ENCODE results near the gene VSIG10. TPM values are rescaled to one million over a fixed set of nuclear protein-coding genes. Genes with fewer than 3 reads are reported as not detected.
"Not testable (repeated sequence)": the region's sequence is repeated elsewhere in the genome, so short reads cannot be mapped to it uniquely, and the experiment has no call there.

The VSIG10 gene
- total and polyA plus RNA-seq, 3 experiments from 2014 or later: 1.7 to 9.0 (median 7.9) TPM

DNA sequence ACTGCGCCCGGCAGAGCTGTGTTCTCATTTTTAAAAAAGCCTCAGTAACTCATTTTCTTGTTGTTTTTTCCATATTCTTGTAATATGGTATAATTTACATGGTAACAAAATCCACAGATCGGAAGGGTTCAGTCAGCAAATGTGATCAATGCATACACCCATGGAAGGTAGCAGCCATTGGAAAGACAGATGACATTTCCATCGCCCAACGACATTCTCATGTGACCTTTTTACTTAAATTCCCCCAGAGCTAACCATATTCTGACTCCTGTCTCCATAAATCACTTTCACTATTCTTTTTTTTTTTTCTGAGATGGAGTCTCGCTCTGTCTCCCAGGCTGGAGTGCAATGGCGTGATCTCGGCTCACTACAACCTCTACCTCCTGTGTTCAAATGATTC lies 37.0 kb upstream of the VSIG10 start:
- CTCF ChIA-PET: interaction anchor here (1.2 to 1.8 kb wide), 2 partner anchors 20 to 235 kb away, joined by 5 to 8 read pairs; partner anchors contain the start of gene SUDS3
- no peak overlapping the region for H3K4me3 Mint-ChIP-seq
- POLR2A ChIA-PET: interaction anchor here (1.0 kb wide), 1 partner anchor 74 kb away, joined by 3 read pairs; no protein-coding TSS in a partner anchor
- H3K4me1 ChIP-seq (ENCODE audit: insufficient read depth, low read length): peaks cover 12% of the 10 kb centered on the region
- H3K4me3 ChIP-seq (ENCODE audit: low read length): no peak overlapping the region
- H3K27ac ChIP-seq (ENCODE audit: low read depth, low read length): no peak overlapping the region
- H3K4me1 Mint-ChIP-seq: peaks cover 19 to 39% (median 34%) of the 10 kb centered on the region in 3 donors
- DNase-seq: no peak
- H3K9me3 Mint-ChIP-seq: no peaks in the 10 kb centered on the region
- no peaks in the 10 kb centered on the region for H3K27me3 ChIP-seq (ENCODE audit: insufficient read depth, low read length, poor library complexity, severe bottlenecking)
- peaks cover 12% of the 10 kb centered on the region for H3K36me3 ChIP-seq (ENCODE audit: insufficient read depth, low read length)
- no peaks in the 10 kb centered on the region for H3K27me3 Mint-ChIP-seq
- peaks cover 3 to 78% (median 22%) of the 10 kb centered on the region in 3 donors for H3K36me3 Mint-ChIP-seq
- peak overlapping the region in 2 of 8 donors; percentile 27 to 45 for H3K27ac Mint-ChIP-seq
- no peaks in the 10 kb centered on the region for H3K9me3 ChIP-seq (ENCODE audit: low read length)

DNA sequence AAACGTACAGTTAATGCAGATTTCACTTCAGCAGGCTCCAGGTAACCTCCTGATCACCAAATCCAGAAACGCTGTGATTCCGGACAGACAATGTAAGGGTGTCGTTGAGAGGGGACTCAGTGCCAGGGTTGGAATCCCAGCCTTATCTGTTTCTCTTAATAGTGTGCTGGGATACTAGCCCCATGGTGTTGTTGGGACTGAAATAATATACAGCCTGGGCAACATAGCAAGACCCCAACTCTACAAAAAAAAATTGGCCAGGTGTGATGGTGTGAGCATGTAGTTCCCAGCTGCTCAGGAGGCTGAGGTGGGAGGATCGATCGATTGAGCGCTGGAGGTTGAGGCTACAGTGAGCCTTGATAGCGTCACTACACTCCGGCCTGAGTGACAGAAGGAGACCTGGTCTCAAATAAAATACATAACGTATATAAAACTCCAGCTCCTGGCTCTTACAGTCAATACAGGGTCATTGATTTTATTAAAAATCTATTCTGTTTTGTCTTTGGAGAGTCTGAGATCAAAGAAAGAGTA lies 33.4 kb upstream of the VSIG10 start:
- Histone ChIP-seq H3K27ac (ENCODE audit: low read depth, low read length) (no peak overlapping the region), H3K4me3 (ENCODE audit: low read length) (peak overlapping the region; percentile 77), H3K27me3 (ENCODE audit: insufficient read depth, low read length, poor library complexity, severe bottlenecking) (no peaks in the 10 kb centered on the region), H3K4me1 (ENCODE audit: insufficient read depth, low read length) (peaks cover 12% of the 10 kb centered on the region), H3K36me3 (ENCODE audit: insufficient read depth, low read length) (peaks cover 3% of the 10 kb centered on the region), H3K9me3 (ENCODE audit: low read length) (no peaks in the 10 kb centered on the region)
- Mint-ChIP-seq H3K27me3 (no peaks in the 10 kb centered on the region), H3K4me3 (peak overlapping the region; percentile 87 to 98 (median 96)), H3K27ac (peak overlapping the region; percentile 75 to 94 (median 92)), H3K4me1 (peaks cover 22 to 45% (median 40%) of the 10 kb centered on the region in 3 donors), H3K36me3 (peaks cover 0 to 50% (median 13%) of the 10 kb centered on the region in 3 donors), H3K9me3 (no peaks in the 10 kb centered on the region)
- ChIA-PET CTCF (interaction anchor here (0.9 to 3.3 kb wide), 5 partner anchors 17 to 239 kb away, joined by 3 to 25 read pairs (median 3); partner anchors contain the start of gene SUDS3), POLR2A (interaction anchor here (0.6 to 1.0 kb wide), 2 partner anchors 61 to 76 kb away, joined by 4 to 5 read pairs; no protein-coding TSS in a partner anchor)
- no peak for DNase-seq

DNA sequence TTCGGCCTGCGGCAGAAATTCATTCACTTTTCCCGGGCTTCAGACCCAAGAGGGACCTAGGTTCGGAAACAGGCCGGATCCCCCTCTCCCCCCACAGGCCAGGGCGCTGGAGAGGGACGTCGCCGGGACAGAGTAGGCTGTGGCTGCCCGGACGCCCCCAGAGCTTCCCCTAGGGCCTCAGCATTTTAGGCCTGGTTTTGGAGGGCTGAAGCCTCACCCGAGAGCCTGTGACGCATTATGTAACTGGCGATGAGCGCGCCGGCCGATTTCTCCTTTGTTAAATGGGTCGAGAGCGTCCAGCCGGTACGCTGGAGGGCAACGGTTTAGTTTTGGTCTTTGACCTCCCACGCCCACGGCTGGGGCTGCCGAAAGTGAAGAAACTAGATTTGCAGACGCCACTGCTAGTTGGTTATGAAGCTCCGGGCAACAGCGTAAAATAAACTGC lies 32.8 kb upstream of the VSIG10 start:
- POLR2A ChIA-PET: interaction anchor here (0.6 to 1.8 kb wide), 8 partner anchors 15 to 236 kb away, joined by 3 to 11 read pairs (median 4); partner anchors contain the start of genes TAOK3 and WSB2
- no peaks in the 10 kb centered on the region for H3K27me3 ChIP-seq (ENCODE audit: insufficient read depth, low read length, poor library complexity, severe bottlenecking)
- H3K27me3 Mint-ChIP-seq: no peaks in the 10 kb centered on the region
- H3K36me3 Mint-ChIP-seq: peaks cover 0 to 46% (median 10%) of the 10 kb centered on the region in 3 donors
- H3K4me3 Mint-ChIP-seq: peak overlapping the region; percentile 87 to 98 (median 96)
- peaks cover 25 to 47% (median 46%) of the 10 kb centered on the region in 3 donors for H3K4me1 Mint-ChIP-seq
- peak overlapping the region; percentile 75 to 94 (median 92) for H3K27ac Mint-ChIP-seq
- peak overlapping the region; percentile 77 for H3K4me3 ChIP-seq (ENCODE audit: low read length)
- no peaks in the 10 kb centered on the region for H3K9me3 Mint-ChIP-seq
- CTCF ChIA-PET: interaction anchor here (0.9 to 3.3 kb wide), 9 partner anchors 16 to 242 kb away, joined by 3 to 25 read pairs (median 4); partner anchors contain the start of gene SUDS3
- H3K4me1 ChIP-seq (ENCODE audit: insufficient read depth, low read length): peaks cover 12% of the 10 kb centered on the region
- no peaks in the 10 kb centered on the region for H3K9me3 ChIP-seq (ENCODE audit: low read length)
- H3K27ac ChIP-seq (ENCODE audit: low read depth, low read length): peak overlapping the region; percentile 79
- H3K36me3 ChIP-seq (ENCODE audit: insufficient read depth, low read length): peaks cover 3% of the 10 kb centered on the region
- peak in 3 of 5 donors; percentile 3 to 52 (median 16) for DNase-seq

DNA sequence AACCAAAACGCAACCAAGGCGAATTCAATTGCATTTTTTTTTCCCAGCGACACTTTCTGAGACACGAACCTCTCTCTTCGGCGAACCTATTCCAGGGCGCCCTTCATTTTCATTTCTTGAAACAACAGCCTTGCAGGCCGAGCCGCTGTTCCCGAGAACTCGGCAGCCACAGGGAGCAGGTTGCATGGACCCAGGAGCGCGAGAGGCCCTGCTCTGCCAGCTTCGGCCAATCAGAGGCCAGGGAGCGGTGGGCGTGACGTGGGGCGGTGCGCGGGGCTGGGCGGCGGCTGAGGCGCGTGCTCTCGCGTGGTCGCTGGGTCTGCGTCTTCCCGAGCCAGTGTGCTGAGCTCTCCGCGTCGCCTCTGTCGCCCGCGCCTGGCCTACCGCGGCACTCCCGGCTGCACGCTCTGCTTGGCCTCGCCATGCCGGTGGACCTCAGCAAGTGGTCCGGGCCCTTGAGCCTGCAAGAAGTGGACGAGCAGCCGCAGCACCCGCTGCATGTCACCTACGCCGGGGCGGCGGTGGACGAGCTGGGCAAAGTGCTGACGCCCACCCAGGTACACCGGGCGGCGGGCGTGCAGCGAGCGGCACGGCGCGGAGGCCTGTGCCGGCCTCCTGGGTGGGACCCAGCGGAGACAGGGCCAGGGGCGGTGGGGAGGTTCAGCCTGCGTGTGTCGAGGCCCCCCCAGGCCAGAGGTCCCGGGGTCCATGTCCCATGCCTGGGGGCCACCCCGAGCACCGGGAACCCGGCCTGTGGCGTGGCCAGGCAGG lies 32.2 kb upstream of the VSIG10 start, which contains the start of gene PEBP1:
PEBP1 (plus strand) TSS at position 337 of the 771 bp plus-strand sequence; CDS start at position 423, 86 bp downstream.
- POLR2A ChIA-PET: interaction anchor here (0.7 to 1.8 kb wide), 7 partner anchors 15 to 242 kb away, joined by 3 to 11 read pairs (median 4); partner anchors contain the start of genes TAOK3 and WSB2

DNA sequence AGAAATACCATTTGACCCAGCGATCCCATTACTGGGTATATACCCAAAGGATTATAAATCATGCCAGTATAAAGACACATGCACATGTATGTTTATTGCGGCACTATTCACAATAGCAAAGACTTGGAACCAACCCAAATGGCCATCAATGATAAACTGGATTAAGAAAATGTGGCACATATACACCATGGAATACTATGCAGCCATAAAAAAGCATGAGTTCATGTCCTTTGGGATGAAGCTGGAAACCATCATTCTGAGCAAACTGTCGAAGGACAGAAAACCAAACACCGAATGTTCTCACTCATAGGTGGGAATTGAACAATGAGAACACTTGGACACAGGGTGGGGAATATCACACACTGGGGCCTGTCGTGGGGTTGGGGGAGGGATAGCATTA lies 25.6 kb upstream of the VSIG10 start:
- H3K36me3 Mint-ChIP-seq; H3K4me3 ChIP-seq (ENCODE audit: low read length); H3K36me3 ChIP-seq (ENCODE audit: insufficient read depth, low read length); H3K9me3 ChIP-seq (ENCODE audit: low read length); H3K4me3 Mint-ChIP-seq; H3K4me1 ChIP-seq (ENCODE audit: insufficient read depth, low read length); H3K27ac Mint-ChIP-seq; H3K4me1 Mint-ChIP-seq; H3K27ac ChIP-seq (ENCODE audit: low read depth, low read length); H3K27me3 ChIP-seq (ENCODE audit: insufficient read depth, low read length, poor library complexity, severe bottlenecking); POLR2A ChIA-PET; H3K27me3 Mint-ChIP-seq; H3K9me3 Mint-ChIP-seq; DNase-seq: not testable (repeated sequence)
- CTCF ChIA-PET: interaction anchor here (1.8 kb wide), 1 partner anchor 8 kb away, joined by 5 read pairs; no protein-coding TSS in a partner anchor

More for the DNA sequence above, 32.2 kb upstream of the VSIG10 start, which contains the start of gene PEBP1:
- no peaks in the 10 kb centered on the region for H3K27me3 ChIP-seq (ENCODE audit: insufficient read depth, low read length, poor library complexity, severe bottlenecking)
- H3K9me3 ChIP-seq (ENCODE audit: low read length): no peaks in the 10 kb centered on the region
- H3K27me3 Mint-ChIP-seq: no peaks in the 10 kb centered on the region
- H3K36me3 ChIP-seq (ENCODE audit: insufficient read depth, low read length): peaks cover 3% of the 10 kb centered on the region
- peaks cover 0 to 40% (median 10%) of the 10 kb centered on the region in 3 donors for H3K36me3 Mint-ChIP-seq
- H3K4me1 ChIP-seq (ENCODE audit: insufficient read depth, low read length): peaks cover 12% of the 10 kb centered on the region
- peak within 1 kb of the TSS; percentile 79 for H3K27ac ChIP-seq (ENCODE audit: low read depth, low read length)
- H3K27ac Mint-ChIP-seq: peak within 1 kb of the TSS; percentile 88 to 96 (median 93)
- H3K4me3 ChIP-seq (ENCODE audit: low read length): peak within 1 kb of the TSS; percentile 77
- DNase-seq: peak; percentile 87 to 92 (median 91)
- no peaks in the 10 kb centered on the region for H3K9me3 Mint-ChIP-seq
- H3K4me3 Mint-ChIP-seq: peak within 1 kb of the TSS; percentile 90 to 98 (median 97)
- peaks cover 25 to 48% (median 46%) of the 10 kb centered on the region in 3 donors for H3K4me1 Mint-ChIP-seq
- CTCF ChIA-PET: interaction anchor here (0.7 to 3.3 kb wide), 13 partner anchors 15 to 251 kb away, joined by 3 to 25 read pairs (median 3); partner anchors contain the start of gene SUDS3

DNA sequence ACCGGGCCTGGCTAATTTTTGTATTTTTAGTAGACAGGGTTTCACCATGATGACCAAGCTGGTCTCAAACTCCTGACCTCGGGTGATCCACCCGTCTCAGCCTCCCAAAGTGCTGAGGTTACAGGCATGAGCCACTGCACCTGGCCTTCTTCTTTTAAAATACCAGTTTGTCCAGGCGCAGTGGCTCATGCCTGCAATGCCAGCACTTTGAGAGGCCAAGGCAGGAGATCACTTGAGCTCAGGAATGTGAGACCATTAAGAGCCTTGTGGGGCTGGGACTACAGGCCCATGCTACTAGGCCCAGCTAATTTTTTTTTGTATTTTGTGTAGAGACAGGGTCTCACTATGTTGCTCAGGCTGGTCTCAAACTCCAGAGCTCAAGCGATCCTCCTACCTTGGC lies 24.1 kb upstream of the VSIG10 start:
- Mint-ChIP-seq H3K4me3 (no peak overlapping the region), H3K36me3 (no peaks in the 10 kb centered on the region), H3K27ac (no peak overlapping the region), H3K4me1 (peaks cover 4 to 9% (median 6%) of the 10 kb centered on the region in 3 donors), H3K27me3 (no peaks in the 10 kb centered on the region), H3K9me3 (no peaks in the 10 kb centered on the region)
- no peaks in the 10 kb centered on the region for H3K36me3 ChIP-seq (ENCODE audit: insufficient read depth, low read length)
- CTCF ChIA-PET: interaction anchor here (0.8 kb wide), 1 partner anchor 248 kb away, joined by 3 read pairs; the partner anchor contains the start of gene SUDS3
- H3K4me1 ChIP-seq (ENCODE audit: insufficient read depth, low read length): no peaks in the 10 kb centered on the region
- DNase-seq: no peak
- H3K9me3 ChIP-seq (ENCODE audit: low read length): no peaks in the 10 kb centered on the region
- H3K4me3 ChIP-seq (ENCODE audit: low read length): no peak overlapping the region
- no peak overlapping the region for H3K27ac ChIP-seq (ENCODE audit: low read depth, low read length)
- H3K27me3 ChIP-seq (ENCODE audit: insufficient read depth, low read length, poor library complexity, severe bottlenecking): no peaks in the 10 kb centered on the region
- POLR2A ChIA-PET: no interaction called here

DNA sequence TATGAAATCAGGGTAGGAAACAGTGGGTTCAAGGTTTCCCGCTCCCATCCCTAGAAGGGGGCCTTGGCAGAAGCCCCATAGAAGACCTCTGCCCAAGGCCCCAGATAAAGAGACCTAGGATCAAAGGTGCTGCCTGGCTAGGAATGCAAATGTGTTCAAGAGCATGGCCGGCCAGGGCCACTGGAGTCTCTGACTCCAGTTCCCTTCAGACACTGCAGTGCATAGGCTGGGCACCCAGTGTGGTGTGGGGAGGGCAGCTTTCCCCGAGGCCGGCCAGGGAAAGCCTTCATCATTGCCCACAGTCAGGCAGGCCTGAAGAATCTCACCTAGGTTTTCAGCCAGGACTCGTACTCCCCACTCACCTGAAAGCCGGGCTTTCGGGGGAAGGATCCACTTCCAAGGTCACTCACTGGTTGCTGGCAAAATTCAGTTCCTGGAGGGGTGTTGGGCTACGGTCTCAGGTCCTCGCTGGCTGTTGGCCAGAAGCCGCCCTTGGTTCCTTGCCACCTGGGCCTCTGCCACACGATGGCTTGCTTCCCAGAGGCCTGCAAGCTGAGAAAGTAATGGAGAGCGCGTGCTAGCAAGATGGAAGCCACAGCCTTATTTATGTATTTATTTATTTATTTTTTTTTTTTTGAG lies 22.4 kb upstream of the VSIG10 start:
- Mint-ChIP-seq H3K27me3 (no peaks in the 10 kb centered on the region), H3K4me1 (peaks cover 0 to 2% (median 0%) of the 10 kb centered on the region in 3 donors), H3K27ac (no peak overlapping the region), H3K4me3 (no peak overlapping the region), H3K9me3 (no peaks in the 10 kb centered on the region), H3K36me3 (no peaks in the 10 kb centered on the region)
- ChIA-PET POLR2A (no interaction called here), CTCF (interaction anchor here (1.1 kb wide), 1 partner anchor 249 kb away, joined by 4 read pairs; no protein-coding TSS in a partner anchor)
- Histone ChIP-seq H3K9me3 (ENCODE audit: low read length) (no peaks in the 10 kb centered on the region), H3K4me3 (ENCODE audit: low read length) (no peak overlapping the region), H3K27me3 (ENCODE audit: insufficient read depth, low read length, poor library complexity, severe bottlenecking) (no peaks in the 10 kb centered on the region), H3K27ac (ENCODE audit: low read depth, low read length) (no peak overlapping the region), H3K36me3 (ENCODE audit: insufficient read depth, low read length) (no peaks in the 10 kb centered on the region), H3K4me1 (ENCODE audit: insufficient read depth, low read length) (peaks cover under 1% of the 10 kb centered on the region)
- DNase-seq: no peak

All from CD8-positive, alpha-beta memory T cell (primary cell).